ENCODE results near the gene CBR4. TPM values are rescaled to one million over a fixed set of nuclear protein-coding genes. Genes with fewer than 3 reads are reported as not detected.

Gene CBR4
- total RNA-seq, 1 experiment from 2014 or later: 12.6 TPM

GRCh38 chr4:168995537-168996295 lies 14.3 kb downstream of the CBR4 start:
- intact Hi-C loops (cut with micrococcal nuclease): loop anchor here (2.0 to 10.0 kb wide), 2 partner anchors 497 to 569 kb away; no protein-coding TSS in a partner anchor

GRCh38 chr4:168994958-168995357 lies 15.1 kb downstream of the CBR4 start:
- CTCF ChIA-PET: no interaction called here
- H3F3A ChIP-seq (ENCODE audit: low read length, unreplicated experiment): no peaks in the 10 kb centered on the region
- H3K4me1 ChIP-seq (ENCODE audit: insufficient read depth, low read length): no peaks in the 10 kb centered on the region

More at GRCh38 chr4:168995537-168996295, 14.3 kb downstream of the CBR4 start:
- no peak overlapping the region for H2AFZ ChIP-seq (ENCODE audit: low read length)
- H3K4me1 ChIP-seq (ENCODE audit: insufficient read depth, low read length): no peaks in the 10 kb centered on the region
- peak; percentile 59 for DNase-seq
- H3K9me2 ChIP-seq (replicated peaks; ENCODE audit: low read length): no peaks in the 10 kb centered on the region
- ATAC-seq: peak; percentile 73
- ChIA-PET POLR2A (ENCODE audit: unreplicated experiment) (no interaction called here), CTCF (interaction anchor here (0.6 kb wide), 1 partner anchor 15 kb away, joined by 7 read pairs; the partner anchor contains the start of gene CBR4)
- no peak for TF ChIP-seq EZH2 (IDR thresholded peaks at IDR 0.05; ENCODE audit: low read length, unreplicated experiment)
- TF ChIP-seq CTCF (conservative IDR thresholded peaks at IDR 0.05; ENCODE audit: low read depth, low read length): peak; percentile 66
- no peak for TF ChIP-seq EZH2phosphoT487 (IDR thresholded peaks at IDR 0.05; ENCODE audit: borderline replicate concordance, low read length)
- H3K79me2 ChIP-seq (ENCODE audit: low read length): no peaks in the 10 kb centered on the region
- no peak overlapping the region for H3K4me3 ChIP-seq (ENCODE audit: low read length)
- H3K27ac ChIP-seq (ENCODE audit: low read length): no peak overlapping the region
- H3K9ac ChIP-seq (ENCODE audit: low read length): no peak overlapping the region
- no peaks in the 10 kb centered on the region for H4K20me1 ChIP-seq (ENCODE audit: low read length)
- no TSS peak for BruUV-seq (replicated peaks)
- H3K9me3 ChIP-seq (ENCODE audit: low read length): no peaks in the 10 kb centered on the region
- no peaks in the 10 kb centered on the region for H3K27me3 ChIP-seq (ENCODE audit: low read length)
- H3K36me3 ChIP-seq (ENCODE audit: low read depth, low read length): peaks cover 10% of the 10 kb centered on the region; the same call in 1 of the 2 replicates
- H3K4me2 ChIP-seq (ENCODE audit: low read length): no peak overlapping the region
- no peaks in the 10 kb centered on the region for H3F3A ChIP-seq (ENCODE audit: low read length, unreplicated experiment)

More at GRCh38 chr4:168994958-168995357, 15.1 kb downstream of the CBR4 start:
- TF ChIP-seq CTCF (conservative IDR thresholded peaks at IDR 0.05; ENCODE audit: low read depth, low read length): no peak
- TF ChIP-seq EZH2phosphoT487 (IDR thresholded peaks at IDR 0.05; ENCODE audit: borderline replicate concordance, low read length): no peak
- no peak for TF ChIP-seq EZH2 (IDR thresholded peaks at IDR 0.05; ENCODE audit: low read length, unreplicated experiment)
- H4K20me1 ChIP-seq (ENCODE audit: low read length): no peaks in the 10 kb centered on the region
- DNase-seq: no peak
- H3K9me3 ChIP-seq (ENCODE audit: low read length): no peaks in the 10 kb centered on the region
- no TSS peak for BruUV-seq (replicated peaks)
- H3K36me3 ChIP-seq (ENCODE audit: low read depth, low read length): peaks cover 4% of the 10 kb centered on the region
- H3K9ac ChIP-seq (ENCODE audit: low read length): no peak overlapping the region
- H3K4me2 ChIP-seq (ENCODE audit: low read length): no peak overlapping the region
- H3K9me2 ChIP-seq (replicated peaks; ENCODE audit: low read length): no peaks in the 10 kb centered on the region
- intact Hi-C loops (cut with micrococcal nuclease): loop anchor here (10.0 kb wide), 1 partner anchor 570 kb away; no protein-coding TSS in a partner anchor
- ATAC-seq: no peak
- POLR2A ChIA-PET (ENCODE audit: unreplicated experiment): no interaction called here
- no peak overlapping the region for H3K4me3 ChIP-seq (ENCODE audit: low read length)
- no peak overlapping the region for H2AFZ ChIP-seq (ENCODE audit: low read length)
- no peaks in the 10 kb centered on the region for H3K79me2 ChIP-seq (ENCODE audit: low read length)
- H3K27me3 ChIP-seq (ENCODE audit: low read length): no peaks in the 10 kb centered on the region
- H3K27ac ChIP-seq (ENCODE audit: low read length): no peak overlapping the region

All from PC-3 (cell line).